Subcutaneous adipose tissue (tissue), 4 donors: Measurements from ENCODE around the gene CAPN5. TPM values are rescaled to one million over a fixed set of nuclear protein-coding genes. Genes with fewer than 3 reads are reported as not detected.

ENCODE experiments used
- CTCF ChIP-seq: fragments of 450-650 bp; IDR thresholded peaks from one replicate; pipeline ENCODE4 v1.5.1; 2016; ENCODE audit warnings: low read depth, mild to moderate bottlenecking, control low read depth, antibody characterized with exemption, moderate library complexity
- total RNA-seq, 4 donors: library from RNA; depleted of rRNA; stranded (reverse); fragments of >200 nt; gene quantifications; one replicate each; pipeline ENCODE4 v1.1.0, GENCODE V29; 2016

Gene CAPN5
- total RNA-seq, 4 donors from 2014 or later = 2.4 to 10.5 (median 3.3) TPM

DNA sequence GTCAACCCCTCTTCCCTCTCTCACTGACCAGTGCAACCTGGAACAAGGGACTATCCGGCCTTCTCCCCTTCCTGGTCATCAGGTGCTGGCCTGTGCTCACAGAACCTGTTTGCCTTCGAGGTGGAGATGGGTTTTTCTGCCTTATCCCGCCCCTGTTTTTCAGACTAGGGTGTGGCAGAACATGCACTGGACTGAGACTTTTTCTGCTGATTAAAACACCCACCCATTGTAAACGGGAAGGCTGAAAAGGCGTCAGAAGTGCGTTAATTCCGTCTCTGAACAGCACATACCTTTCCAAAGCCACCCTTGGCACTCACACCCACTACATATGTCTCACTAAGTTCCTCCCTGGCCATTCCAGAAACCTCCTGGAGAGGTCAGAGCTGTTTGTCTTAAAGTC is 36.9 kb upstream of the CAPN5 start:
- TF ChIP-seq CTCF = no peak

- TF ChIP-seq CTCF = no peak
Observed at GRCh38 chr11:77030834-77031414, 35.8 kb upstream of the CAPN5 start.

GRCh38 chr11:77031599-77031998 is 35.2 kb upstream of the CAPN5 start:
- no peak for TF ChIP-seq CTCF

DNA sequence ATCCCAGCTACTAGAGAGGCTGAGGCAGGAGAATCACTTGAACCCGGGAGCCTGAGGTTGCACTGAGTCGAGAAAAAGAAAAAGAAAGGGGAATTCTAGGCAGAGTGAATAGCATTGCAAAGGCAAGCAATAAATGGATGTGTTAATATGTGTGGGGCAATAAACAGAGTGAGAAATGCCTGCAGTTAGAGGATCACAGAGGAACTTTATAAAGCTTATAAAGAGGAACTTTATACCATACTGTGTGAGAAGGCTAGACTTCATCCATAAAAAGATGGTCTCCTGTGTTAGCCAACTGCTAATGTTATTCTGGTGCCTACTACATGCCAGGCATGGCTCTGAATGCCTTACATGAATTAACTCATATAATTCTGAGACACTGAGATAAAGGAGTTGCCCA is 31.7 kb upstream of the CAPN5 start:
- TF ChIP-seq CTCF = no peak

DNA sequence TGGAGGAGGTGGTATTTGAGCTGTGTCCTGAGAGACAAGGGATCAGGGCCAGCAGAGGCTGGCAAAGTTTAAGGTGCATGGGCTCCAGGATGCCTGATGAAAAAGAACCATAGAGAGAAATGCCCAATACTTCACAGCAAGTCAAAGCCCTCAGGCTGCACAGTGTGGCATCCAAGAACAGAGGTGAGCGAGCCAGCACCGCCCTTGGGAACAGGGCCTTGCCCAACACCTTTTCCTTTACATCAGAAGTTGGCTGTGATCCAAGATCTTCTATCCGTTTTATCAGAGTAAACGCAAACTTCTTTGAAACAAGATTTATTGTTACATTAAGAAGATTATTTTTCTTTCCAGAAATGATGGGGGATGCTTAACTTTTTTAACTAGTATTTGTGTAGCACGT is 31.2 kb upstream of the CAPN5 start:
- TF ChIP-seq CTCF = no peak

DNA sequence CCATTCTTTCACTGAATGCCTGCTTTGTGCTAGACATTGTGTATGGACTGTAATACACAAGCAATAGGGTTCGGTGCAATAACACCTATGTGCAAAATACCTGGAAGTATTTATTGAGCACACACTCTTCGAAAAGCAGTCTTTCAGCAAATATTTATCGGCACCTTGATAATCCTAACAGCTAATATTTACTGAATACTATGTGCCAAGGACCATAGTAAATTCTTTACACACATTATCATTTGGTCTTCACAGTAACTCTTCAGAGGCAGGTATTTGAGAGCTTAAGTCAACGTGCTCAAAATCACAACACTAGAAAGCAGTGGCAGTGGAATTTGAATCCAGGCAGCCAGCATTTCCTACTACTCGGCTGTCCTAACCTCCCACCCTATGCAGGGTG is 30.4 kb upstream of the CAPN5 start:
- TF ChIP-seq CTCF = no peak

DNA sequence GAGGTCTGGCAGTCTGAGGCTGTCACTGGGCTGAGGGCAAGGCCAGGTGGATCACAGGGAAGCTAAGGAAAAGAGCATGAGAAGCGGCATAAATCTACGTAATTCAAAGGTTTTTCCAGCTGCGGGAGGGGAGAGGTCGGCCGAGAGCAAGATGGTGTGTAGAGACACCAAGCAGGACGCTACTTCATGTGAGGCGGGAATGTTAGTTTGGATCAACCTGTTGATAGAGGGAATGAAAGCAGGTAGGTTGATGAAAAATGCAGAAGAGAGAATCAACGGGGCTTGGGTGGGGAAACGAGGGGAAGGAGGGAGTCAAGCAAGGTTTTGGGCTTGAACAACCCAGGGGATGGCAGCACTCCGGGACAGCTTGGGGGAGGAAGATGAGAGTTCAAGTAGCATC is 29.7 kb upstream of the CAPN5 start:
- TF ChIP-seq CTCF = no peak
